ENCODE data around the gene ORMDL2. TPM values are rescaled to one million over a fixed set of nuclear protein-coding genes. Genes with fewer than 3 reads are reported as not detected.
A peak's percentile ranks its signal among the peaks of the same experiment; 100 is the strongest.

Gene ORMDL2
- total RNA-seq, 4 donors from 2014 or later: 9.2 to 13.1 (median 11.9) TPM

- no peak for ATAC-seq
- no peaks in the 10 kb centered on the region for H3K27me3 ChIP-seq
- H3K36me3 ChIP-seq: peaks cover 0 to 47% of the 10 kb centered on the region in 2 donors
- WGBS, 2 donors (ENCODE audit: low coverage in 1 of 2): 81 to 90% methylated on average over 7 to 8 of the region's 8 CpGs
- H3K27ac ChIP-seq: no peak overlapping the region
- no peak overlapping the region for H3K4me3 ChIP-seq
- peaks cover 0 to 33% (median 0%) of the 10 kb centered on the region in 3 donors for H3K4me1 ChIP-seq
- H3K9me3 ChIP-seq: no peaks in the 10 kb centered on the region
- no peak for TF ChIP-seq POLR2AphosphoS5 (IDR thresholded peaks at IDR 0.05)
- TF ChIP-seq POLR2A (IDR thresholded peaks at IDR 0.05): no peak
- no peak for TF ChIP-seq CTCF (IDR thresholded peaks at IDR 0.05)
- no peak for TF ChIP-seq EP300 (IDR thresholded peaks at IDR 0.05)
Observed at GRCh38 chr12:55806982-55807381, 10.9 kb upstream of the ORMDL2 start.

- TF ChIP-seq POLR2AphosphoS5 (IDR thresholded peaks at IDR 0.05): no peak
- no peak for TF ChIP-seq POLR2A (IDR thresholded peaks at IDR 0.05)
- TF ChIP-seq EP300 (IDR thresholded peaks at IDR 0.05): no peak
- no peak for TF ChIP-seq CTCF (IDR thresholded peaks at IDR 0.05)
- WGBS, 2 donors (ENCODE audit: low coverage in 1 of 2): 79 to 81% methylated on average over 2 of the region's 5 CpGs
- Histone ChIP-seq H3K4me3 (no peak overlapping the region), H3K4me1 (peaks cover 0 to 50% (median 0%) of the 10 kb centered on the region in 3 donors), H3K27ac (no peak overlapping the region), H3K9me3 (no peaks in the 10 kb centered on the region), H3K36me3 (peaks cover 0 to 41% of the 10 kb centered on the region in 2 donors), H3K27me3 (no peaks in the 10 kb centered on the region)
- ATAC-seq: no peak
Observed at GRCh38 chr12:55809274-55809673, 8.6 kb upstream of the ORMDL2 start.

DNA sequence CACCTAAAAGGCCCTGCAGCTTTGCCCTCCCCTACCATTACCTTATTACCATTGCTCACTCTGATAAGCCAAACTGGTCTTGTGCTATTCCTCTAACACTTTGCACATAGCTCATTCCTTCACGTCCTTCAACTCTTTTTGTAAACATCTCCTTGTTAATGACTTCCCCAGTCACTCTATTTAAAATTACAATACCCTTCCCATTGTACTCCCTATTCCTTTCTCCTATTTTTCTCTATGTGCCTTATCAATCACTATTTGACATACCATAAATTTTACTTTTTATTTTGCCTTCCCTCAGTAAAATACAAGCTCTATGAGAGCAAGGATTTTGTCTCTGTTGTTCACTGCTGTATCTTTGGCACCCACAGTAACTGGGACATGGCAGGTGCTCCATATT is 5.8 kb upstream of the ORMDL2 start:
- H3K4me3 ChIP-seq: no peak overlapping the region
- no peak overlapping the region for H3K27ac ChIP-seq
- 11 to 23% methylated on average over 1 of the region's 1 CpG for WGBS, 2 donors (ENCODE audit: low coverage in 1 of 2)
- peaks cover 0 to 65% (median 16%) of the 10 kb centered on the region in 3 donors for H3K4me1 ChIP-seq
- no peaks in the 10 kb centered on the region for H3K27me3 ChIP-seq
- H3K36me3 ChIP-seq: peaks cover 0 to 50% of the 10 kb centered on the region in 2 donors
- H3K9me3 ChIP-seq: no peaks in the 10 kb centered on the region
- ATAC-seq: no peak
- no peak for TF ChIP-seq POLR2AphosphoS5 (IDR thresholded peaks at IDR 0.05)
- no peak for TF ChIP-seq CTCF (IDR thresholded peaks at IDR 0.05)
- no peak for TF ChIP-seq EP300 (IDR thresholded peaks at IDR 0.05)
- TF ChIP-seq POLR2A (IDR thresholded peaks at IDR 0.05): no peak

DNA sequence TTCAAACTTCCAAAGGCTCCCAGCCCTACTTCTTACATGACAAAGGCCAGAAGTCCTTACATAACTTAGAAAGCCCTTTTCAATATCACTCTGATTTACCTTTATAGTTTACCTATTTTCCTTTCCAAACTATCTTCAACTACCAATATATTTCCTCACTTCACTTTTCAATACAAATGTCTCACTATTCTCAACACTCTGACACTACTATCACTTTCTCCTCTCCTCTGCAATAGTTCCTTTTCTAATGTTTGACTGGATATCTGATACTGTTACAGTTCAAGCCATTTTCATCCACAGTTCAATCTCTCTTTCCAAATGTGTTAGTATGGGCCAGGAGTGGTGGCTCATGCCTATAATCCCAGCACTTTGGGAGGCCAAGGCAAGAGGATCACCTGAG is 3.6 kb upstream of the ORMDL2 start:
- TF ChIP-seq EP300 (IDR thresholded peaks at IDR 0.05) (no peak), CTCF (IDR thresholded peaks at IDR 0.05) (no peak), POLR2AphosphoS5 (IDR thresholded peaks at IDR 0.05) (no peak), POLR2A (IDR thresholded peaks at IDR 0.05) (no peak)
- no peaks in the 10 kb centered on the region for H3K27me3 ChIP-seq
- no peak overlapping the region for H3K27ac ChIP-seq
- no peak for ATAC-seq
- H3K9me3 ChIP-seq: no peaks in the 10 kb centered on the region
- H3K4me3 ChIP-seq: no peak overlapping the region
- peaks cover 0 to 31% of the 10 kb centered on the region in 2 donors for H3K36me3 ChIP-seq
- peaks cover 0 to 70% (median 22%) of the 10 kb centered on the region in 3 donors for H3K4me1 ChIP-seq

DNA sequence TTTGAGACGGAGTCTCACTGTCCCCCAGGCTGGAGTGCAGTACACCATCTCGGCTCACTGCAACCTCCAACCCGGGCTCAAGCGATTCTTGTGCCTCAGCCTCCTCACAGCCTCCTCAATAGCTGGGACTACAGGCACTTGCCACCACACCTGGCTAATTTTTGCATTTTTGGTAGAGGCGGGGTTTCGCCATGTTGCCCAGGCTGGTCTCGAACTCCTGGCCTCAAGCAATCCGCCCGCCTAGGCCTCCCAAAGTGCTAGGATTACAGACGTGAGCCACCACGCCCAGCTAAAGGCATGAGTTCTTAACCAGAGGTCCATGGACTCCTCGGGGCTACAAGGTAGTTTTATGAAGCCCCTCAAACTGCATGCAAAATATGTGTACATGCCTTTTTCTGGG is 2.4 kb upstream of the ORMDL2 start:
- Histone ChIP-seq H3K9me3 (no peaks in the 10 kb centered on the region), H3K4me3 (peak overlapping the region in 1 of 2 donors; percentile 81), H3K27ac (no peak overlapping the region), H3K4me1 (peaks cover 0 to 70% (median 22%) of the 10 kb centered on the region in 3 donors), H3K36me3 (peaks cover 0 to 36% of the 10 kb centered on the region in 2 donors), H3K27me3 (no peaks in the 10 kb centered on the region)
- TF ChIP-seq POLR2AphosphoS5 (IDR thresholded peaks at IDR 0.05) (no peak), POLR2A (IDR thresholded peaks at IDR 0.05) (no peak), CTCF (IDR thresholded peaks at IDR 0.05) (no peak), EP300 (IDR thresholded peaks at IDR 0.05) (no peak)
- ATAC-seq: no peak
- 72 to 91% methylated on average over 4 to 6 of the region's 12 CpGs for WGBS, 2 donors (ENCODE audit: low coverage in 1 of 2)

Measured in gastroesophageal sphincter (tissue), 4 donors.